ENCODE results near the gene RAB27A. TPM values are rescaled to one million over a fixed set of nuclear protein-coding genes. Genes with fewer than 3 reads are reported as not detected.
A peak's percentile ranks its signal among the peaks of the same experiment; 100 is the strongest.

The RAB27A gene
- total and polyA plus RNA-seq, 10 of the 15 experiments (the other 5 are each of a cell fraction or from before 2014, with no cell fraction given), result 13.3 to 139 (median 35.2) TPM

DNA sequence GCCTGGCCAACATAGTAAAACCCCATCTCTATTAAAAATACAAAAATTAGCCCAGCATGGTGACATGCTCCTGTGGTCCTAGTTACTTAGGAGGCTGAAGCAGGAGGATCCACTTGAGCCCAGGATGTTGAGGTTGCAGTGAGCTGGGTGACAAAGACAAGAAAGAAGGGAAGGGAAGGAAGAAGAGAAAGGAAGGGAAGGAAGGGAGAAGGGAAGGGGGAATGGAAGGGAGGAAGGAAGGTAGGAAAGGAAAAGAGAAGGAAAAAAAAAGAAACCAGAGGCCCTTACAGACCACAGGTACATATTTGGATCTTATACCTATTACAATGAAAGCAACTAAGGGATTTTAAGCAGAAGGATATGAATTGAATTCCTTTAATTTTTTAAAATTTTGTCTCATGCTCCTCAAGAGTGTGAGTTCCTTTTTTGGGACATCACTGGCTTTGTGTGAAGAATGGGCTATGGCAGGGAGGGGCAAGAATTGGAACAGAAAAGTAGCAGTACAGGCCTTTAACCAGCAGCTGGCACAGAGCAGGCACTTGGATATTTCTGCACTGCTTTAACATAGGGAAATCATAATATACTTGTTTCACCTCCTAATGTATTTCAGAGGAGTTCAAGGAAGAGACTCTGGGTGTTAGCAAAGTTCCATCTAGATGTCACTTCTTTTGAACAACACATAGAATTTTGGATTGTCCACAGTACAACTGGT is 7.9 kb downstream of the RAB27A start:
- intact Hi-C loops (cut with micrococcal nuclease; ENCODE audit: unreplicated experiment), result loop anchor here (5.0 to 10.0 kb wide), 3 partner anchors 126 to 767 kb away; partner anchors contain the start of genes CCPG1 and PIERCE2
- H3K27me3 ChIP-seq (replicated peaks in 1 of 2; ENCODE audit: control insufficient read depth in 2 of 2, insufficient read depth in 2 of 2, low read length in 1 of 2), result no peaks in the 10 kb centered on the region
- CTCF ChIA-PET, result interaction anchor here (1.1 to 1.7 kb wide), 4 partner anchors 12 to 65 kb away, joined by 3 to 6 read pairs (median 4); no protein-coding TSS in a partner anchor
- H3K9me3 ChIP-seq (replicated peaks; ENCODE audit: control insufficient read depth, insufficient read depth, low read length), result no peaks in the 10 kb centered on the region
- in situ Hi-C loops (cut with MboI), result loop anchor here (5.0 kb wide), 1 partner anchor 59 kb away; no protein-coding TSS in a partner anchor
- H2AFZ ChIP-seq (ENCODE audit: control insufficient read depth, low read depth, low read length), result no peak overlapping the region
- TF ChIP-seq CTCF (IDR thresholded peaks at IDR 0.05 in 2 of 3, conservative IDR thresholded peaks at IDR 0.05 in 1 of 3; ENCODE audit: control insufficient read depth in 2 of 3, extremely low read depth in 1 of 3, insufficient read depth in 1 of 3, low read depth in 3 of 3, low read length in 3 of 3) (0 out of 6 replicates have a peak, but pooled peaks of 1 of the 3 experiments have one; percentile 6), MYC (IDR thresholded peaks at IDR 0.05; ENCODE audit: insufficient read depth, insufficient read length, insufficient replicate concordance, low read length, severe bottlenecking) (no peak), HDGF (IDR thresholded peaks at IDR 0.05) (peak; percentile 79; the same call in 1 of the 2 replicates), HDAC6 (IDR thresholded peaks at IDR 0.05; ENCODE audit: unreplicated experiment) (no peak)
- H4K20me1 ChIP-seq (ENCODE audit: control insufficient read depth, insufficient read depth), result no peaks in the 10 kb centered on the region
- RAD21 ChIA-PET (ENCODE audit: unreplicated experiment), result interaction anchor here (0.9 to 1.5 kb wide), 8 partner anchors 10 to 85 kb away, joined by 3 to 7 read pairs (median 4); partner anchors contain the start of gene RSL24D1
- POLR2A ChIA-PET, result interaction anchor here (0.7 to 2.1 kb wide), 6 partner anchors 12 to 125 kb away, joined by 3 to 10 read pairs (median 3); partner anchors contain the start of genes PIGB and PIGBOS1
- H3K9ac ChIP-seq (ENCODE audit: control insufficient read depth, insufficient read depth, low read length), result no peak overlapping the region
- H3K27ac ChIP-seq (ENCODE audit: control insufficient read depth, insufficient read depth), result no peak overlapping the region
- H3K4me2 ChIP-seq (ENCODE audit: control insufficient read depth, insufficient read depth), result no peak overlapping the region
- no peak for ATAC-seq
- SMC1A ChIA-PET (ENCODE audit: uncharacterized antibody, unreplicated experiment), result interaction anchor here (0.9 to 11.6 kb wide), 12 partner anchors 10 to 153 kb away, joined by 3 to 110 read pairs (median 5); partner anchors contain the start of genes PIGB and PIGBOS1
- H3K4me1 ChIP-seq (ENCODE audit: control insufficient read depth, insufficient read depth, low read length), result peaks cover 40% of the 10 kb centered on the region
- peaks cover 18% of the 10 kb centered on the region for H3K79me2 ChIP-seq (ENCODE audit: control insufficient read depth, insufficient read depth, low read length)
- FAIRE-seq, result no peak
- H3K36me3 ChIP-seq (ENCODE audit: control insufficient read depth in 2 of 2, insufficient read depth in 2 of 2, low read length in 1 of 2), result no peaks in the 10 kb centered on the region; a peak in 1 of 4 replicates
- no peak overlapping the region for H3K4me3 ChIP-seq
- DNase-seq (ENCODE audit: low read depth, low spot score), result no peak
- no TSS peak for BruUV-seq (replicated peaks)
